Astrocyte of the spinal cord (primary cell): ENCODE data around the gene SYNJ2.

ENCODE experiments used
- DNase-seq: peaks from one replicate; pipeline ENCODE4 v3.0.0; 2011; ENCODE audit warnings: low read depth, low spot score
- H3K4me3 ChIP-seq: 2 replicates; pipeline ENCODE4 v1.5.1; 2011; ENCODE audit warnings: low read depth, mild to moderate bottlenecking, low read length, moderate library complexity
- in situ Hi-C: cut with HindIII; loops from 2 replicates; pipeline ENCODE4 v1.10.0; 2017; ENCODE audit warnings: low sequenced_read_pairs
- TF ChIP-seq, protein P1 (sequence below): IDR thresholded peaks from 2 replicates; pipeline ENCODE4 v1.5.1; 2012; ENCODE audit warnings: low read depth, mild to moderate bottlenecking, low read length, inconsistent platforms

Gene SYNJ2

DNA sequence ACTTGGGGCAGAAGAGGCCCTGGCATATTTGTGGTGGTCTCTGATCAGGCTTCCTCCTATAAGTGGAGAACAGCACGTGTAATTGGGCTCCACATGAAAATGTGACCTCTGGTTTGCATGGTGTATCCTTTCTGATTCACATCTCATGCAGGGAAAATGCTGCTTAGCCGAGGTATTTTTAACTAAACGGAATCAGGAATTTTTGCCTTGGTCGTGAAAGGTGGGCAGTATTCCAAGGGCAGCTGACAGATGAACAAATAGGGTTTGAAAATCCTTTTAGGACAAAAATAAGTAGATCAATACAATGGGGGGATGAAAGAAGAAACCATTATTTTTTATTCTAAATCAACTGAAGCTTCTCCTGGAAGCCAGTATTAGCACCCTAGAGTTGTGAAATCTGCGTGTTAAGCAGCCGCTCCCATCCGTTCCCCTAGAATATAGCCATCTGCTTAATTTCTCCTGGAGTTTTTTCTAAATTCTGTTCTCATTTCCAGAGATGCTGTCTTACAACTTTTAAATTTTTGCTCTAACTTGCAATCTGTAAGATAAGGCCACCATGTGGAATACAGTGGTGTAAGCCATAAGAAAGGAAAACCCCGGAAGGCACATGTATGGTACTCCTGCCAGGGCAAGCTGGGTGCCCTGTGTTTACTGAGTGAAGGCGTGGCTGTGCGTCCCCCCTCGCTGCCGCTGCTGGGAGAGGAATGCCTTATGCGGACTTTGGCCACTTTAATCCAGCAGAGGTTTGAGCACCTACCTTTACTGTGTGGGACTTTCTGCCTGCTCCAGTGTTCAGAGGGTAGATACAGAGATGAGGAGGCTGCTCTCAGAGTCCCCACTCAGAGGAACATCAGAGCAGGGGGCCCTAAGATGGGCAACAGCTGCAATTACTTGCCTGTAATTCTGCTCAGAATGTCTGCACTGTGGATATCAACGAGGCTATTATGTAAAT, 52.4 kb downstream of the SYNJ2 start:
- in situ Hi-C loops = no loop called here
- H3K4me3 ChIP-seq = no peak overlapping the region
- no peak for DNase-seq
- TF ChIP-seq, protein P1, sequence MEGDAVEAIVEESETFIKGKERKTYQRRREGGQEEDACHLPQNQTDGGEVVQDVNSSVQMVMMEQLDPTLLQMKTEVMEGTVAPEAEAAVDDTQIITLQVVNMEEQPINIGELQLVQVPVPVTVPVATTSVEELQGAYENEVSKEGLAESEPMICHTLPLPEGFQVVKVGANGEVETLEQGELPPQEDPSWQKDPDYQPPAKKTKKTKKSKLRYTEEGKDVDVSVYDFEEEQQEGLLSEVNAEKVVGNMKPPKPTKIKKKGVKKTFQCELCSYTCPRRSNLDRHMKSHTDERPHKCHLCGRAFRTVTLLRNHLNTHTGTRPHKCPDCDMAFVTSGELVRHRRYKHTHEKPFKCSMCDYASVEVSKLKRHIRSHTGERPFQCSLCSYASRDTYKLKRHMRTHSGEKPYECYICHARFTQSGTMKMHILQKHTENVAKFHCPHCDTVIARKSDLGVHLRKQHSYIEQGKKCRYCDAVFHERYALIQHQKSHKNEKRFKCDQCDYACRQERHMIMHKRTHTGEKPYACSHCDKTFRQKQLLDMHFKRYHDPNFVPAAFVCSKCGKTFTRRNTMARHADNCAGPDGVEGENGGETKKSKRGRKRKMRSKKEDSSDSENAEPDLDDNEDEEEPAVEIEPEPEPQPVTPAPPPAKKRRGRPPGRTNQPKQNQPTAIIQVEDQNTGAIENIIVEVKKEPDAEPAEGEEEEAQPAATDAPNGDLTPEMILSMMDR = no peak

DNA sequence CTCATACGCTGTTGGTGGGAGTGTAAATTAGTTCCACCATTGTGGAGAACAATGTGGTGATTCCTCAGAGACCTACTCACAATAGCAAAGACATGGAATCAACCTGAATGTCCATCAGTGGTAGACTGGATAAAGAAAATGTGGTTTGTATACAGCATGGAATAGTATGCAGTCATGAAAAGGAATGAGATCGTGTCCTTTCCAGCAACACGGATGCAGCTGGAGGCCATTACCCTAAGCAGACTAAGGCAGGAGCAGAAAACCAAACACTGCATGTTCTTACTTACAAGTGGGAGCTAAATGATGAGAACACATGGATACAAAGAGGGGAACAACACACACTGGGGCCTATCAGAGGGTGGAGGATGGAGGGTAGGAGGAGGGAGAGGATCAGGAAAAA, 54.6 kb downstream of the SYNJ2 start:
- TF ChIP-seq, protein P1 = no peak
- in situ Hi-C loops = no loop called here
- DNase-seq = no peak

DNA sequence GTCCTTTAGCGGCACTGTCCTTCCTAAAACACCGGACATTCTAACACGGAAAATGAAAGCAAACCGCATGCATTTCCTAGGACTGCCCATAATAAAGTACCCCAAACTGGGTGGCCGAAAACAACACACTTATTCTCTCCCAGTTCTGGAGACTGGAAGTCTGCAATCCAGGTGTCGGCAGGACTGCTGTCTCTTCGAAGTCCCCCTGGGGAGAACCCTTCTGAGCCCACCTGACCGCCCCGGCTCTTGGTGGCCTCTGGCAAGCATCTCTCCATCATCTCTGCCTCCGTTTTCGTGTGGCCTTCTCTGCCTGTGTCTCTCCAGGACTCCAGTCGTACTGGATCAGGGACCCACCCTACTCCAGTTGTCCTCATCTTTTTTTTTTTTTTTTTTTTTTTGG, 55.4 kb downstream of the SYNJ2 start:
- no peak for DNase-seq
- H3K4me3 ChIP-seq = no peak overlapping the region
- in situ Hi-C loops = no loop called here
- TF ChIP-seq, protein P1 = no peak

More for the DNA sequence above, 54.6 kb downstream of the SYNJ2 start:
- H3K4me3 ChIP-seq = no peak overlapping the region

DNA sequence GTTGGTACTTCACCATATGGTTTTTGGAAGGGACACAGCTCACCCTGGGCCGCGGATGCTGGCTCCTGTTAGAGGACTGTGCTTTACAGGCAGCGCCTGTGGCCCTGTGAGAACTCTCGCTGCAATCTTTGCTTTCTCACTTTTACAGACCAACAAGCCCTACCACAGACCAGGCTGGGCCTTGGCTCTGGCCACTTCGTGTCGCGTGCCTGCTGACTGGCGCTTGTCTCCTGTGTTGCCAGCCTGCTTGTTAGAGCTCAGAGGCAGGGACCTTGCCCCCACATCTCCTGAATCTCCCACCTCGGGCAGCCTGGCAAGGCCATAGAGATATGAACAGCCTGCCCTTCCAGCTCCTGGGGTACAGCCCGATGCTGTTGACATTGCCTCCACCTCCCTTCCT, 56.1 kb downstream of the SYNJ2 start:
- DNase-seq = no peak
- in situ Hi-C loops = no loop called here
- TF ChIP-seq, protein P1 = no peak
- H3K4me3 ChIP-seq = no peak overlapping the region

DNA sequence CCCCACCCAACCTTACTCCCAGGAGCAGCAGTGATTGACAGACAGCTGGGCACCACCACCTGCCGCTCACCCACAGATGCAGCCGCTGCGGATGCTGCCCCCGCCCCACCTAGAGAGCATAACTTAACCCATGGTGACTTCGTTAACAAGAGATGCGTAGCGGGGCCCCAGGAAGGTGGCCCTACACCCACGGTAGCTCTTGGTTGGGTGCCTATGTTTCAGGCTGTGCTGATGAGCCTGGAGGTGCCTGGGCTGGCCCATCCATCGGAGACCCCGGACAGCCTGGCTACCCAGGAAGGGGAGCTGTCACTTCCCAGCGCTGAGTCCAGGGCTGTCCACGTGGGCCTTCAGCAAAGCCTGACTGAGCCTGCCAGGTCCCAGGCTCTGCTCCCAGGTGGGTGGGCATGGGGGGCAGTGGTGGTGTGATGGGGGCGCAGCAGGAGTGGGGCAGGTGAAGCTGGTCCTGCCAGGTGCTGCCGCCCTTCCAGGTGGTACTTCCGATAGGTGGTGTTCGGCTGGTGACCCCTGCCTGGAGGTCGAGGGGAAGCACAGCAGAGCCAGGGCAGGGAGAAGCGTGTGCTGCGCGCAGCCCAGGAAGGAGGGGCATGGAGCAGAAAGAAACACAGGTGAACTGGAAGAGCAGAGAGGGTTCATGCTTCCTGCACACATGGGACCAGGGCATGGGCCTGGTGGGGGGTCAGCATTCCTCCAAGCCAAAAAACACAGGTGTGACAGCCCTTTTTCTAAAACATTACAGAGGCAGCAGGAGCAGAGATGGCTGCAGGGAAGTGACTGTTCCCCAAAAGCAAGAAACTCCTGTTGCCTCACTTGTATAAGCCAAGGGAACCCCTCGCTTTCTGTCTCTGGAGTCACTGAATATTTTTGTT, 56.9 kb downstream of the SYNJ2 start:
- DNase-seq = no peak
- in situ Hi-C loops = no loop called here
- TF ChIP-seq, protein P1 = no peak
- no peak overlapping the region for H3K4me3 ChIP-seq

DNA sequence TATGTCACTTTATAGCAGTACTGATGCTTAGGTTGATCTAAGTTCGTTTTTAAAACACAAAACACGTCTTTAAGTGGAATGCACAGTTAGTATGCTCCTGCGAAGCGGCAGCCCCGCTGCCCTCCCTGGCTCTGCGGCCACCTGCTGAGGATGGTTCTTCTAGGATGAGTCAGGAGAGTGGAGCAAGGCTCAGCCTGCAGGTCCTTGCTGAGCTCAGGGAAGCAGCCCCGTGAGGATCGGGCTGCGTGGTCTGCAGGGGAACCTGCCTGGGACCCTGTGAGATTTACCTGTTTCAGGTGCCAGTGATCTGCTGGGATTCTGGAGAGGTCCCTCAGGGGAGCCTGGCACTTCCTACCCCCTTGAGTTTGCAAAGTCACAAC, 57.5 kb downstream of the SYNJ2 start:
- TF ChIP-seq, protein P1 = no peak
- in situ Hi-C loops = no loop called here
- no peak overlapping the region for H3K4me3 ChIP-seq
- peak; percentile 92 for DNase-seq
